H9 (cell line): ENCODE results near the gene SDHAF2. TPM values are rescaled to one million over a fixed set of nuclear protein-coding genes. Genes with fewer than 3 reads are reported as not detected.
"Not testable (repeated sequence)": the region's sequence is repeated elsewhere in the genome, so short reads cannot be mapped to it uniquely, and the experiment has no call there.

ENCODE experiments used
- DNase-seq: peaks from one replicate; pipeline ENCODE4 v3.0.0-alpha.2; 2017
- H2AFZ ChIP-seq: one replicate; pipeline ENCODE4 v1.6.1; 2013; ENCODE audit warnings: mild to moderate bottlenecking, low read length, control low read depth, moderate library complexity
- H2AK5ac ChIP-seq: 2 replicates; pipeline ENCODE4 v1.6.1; 2013; ENCODE audit warnings: low read length, control low read depth, mixed read lengths; ENCODE audit not compliant: insufficient read length
- H2BK120ac ChIP-seq: one replicate; pipeline ENCODE4 v1.6.1; 2013; ENCODE audit warnings: low read depth, mild to moderate bottlenecking, low read length, control low read depth, inconsistent platforms; ENCODE audit not compliant: poor library complexity, severe bottlenecking
- H2BK12ac ChIP-seq: 2 replicates; pipeline ENCODE4 v1.6.1; 2013; ENCODE audit warnings: low read length, control low read depth, mixed read lengths, low read depth; ENCODE audit not compliant: insufficient read length
- H2BK15ac ChIP-seq: 2 replicates; pipeline ENCODE4 v1.6.1; 2013; ENCODE audit warnings: low read depth, low read length, control low read depth
- H2BK20ac ChIP-seq: one replicate; pipeline ENCODE4 v1.6.1; 2013; ENCODE audit warnings: low read depth, mild to moderate bottlenecking, low read length, control low read depth, inconsistent platforms; ENCODE audit not compliant: poor library complexity, severe bottlenecking
- H2BK5ac ChIP-seq: 2 replicates; pipeline ENCODE4 v1.6.1; 2013; ENCODE audit warnings: low read length, control low read depth, mixed read lengths; ENCODE audit not compliant: insufficient read length
- H3K14ac ChIP-seq: 2 replicates; pipeline ENCODE4 v1.6.1; 2013; ENCODE audit warnings: low read length, control low read depth; ENCODE audit not compliant: insufficient read depth
- H3K18ac ChIP-seq: 2 replicates; pipeline ENCODE4 v1.6.1; 2013; ENCODE audit warnings: low read depth, mild to moderate bottlenecking, mixed read lengths, low read length, control low read depth; ENCODE audit not compliant: insufficient read length
- H3K23ac ChIP-seq: 2 replicates; pipeline ENCODE4 v1.6.1; 2013; ENCODE audit warnings: low read length, control low read depth, mixed read lengths, low read depth; ENCODE audit not compliant: insufficient read length
- H3K23me2 ChIP-seq: 2 replicates; pipeline ENCODE4 v1.6.1; 2013; ENCODE audit warnings: low read depth, mild to moderate bottlenecking, mixed read lengths, low read length, control low read depth; ENCODE audit not compliant: insufficient read length, poor library complexity, severe bottlenecking
- H3K27ac ChIP-seq: 2 replicates; pipeline ENCODE4 v1.5.1; 2013; ENCODE audit warnings: low read length, control low read depth, mixed read lengths, low read depth; ENCODE audit not compliant: insufficient read length
- H3K27me3 ChIP-seq: 2 replicates; pipeline ENCODE4 v1.6.1; 2013; ENCODE audit warnings: low read length, control low read depth, inconsistent platforms; ENCODE audit not compliant: insufficient read depth
- H3K4ac ChIP-seq: 2 replicates; pipeline ENCODE4 v1.6.1; 2013; ENCODE audit warnings: low read depth, mild to moderate bottlenecking, control low read depth, inconsistent platforms, low read length, moderate library complexity
- H3K4me1 ChIP-seq: 2 replicates; pipeline ENCODE4 v1.6.1; 2013; ENCODE audit warnings: low read length, control low read depth, inconsistent platforms; ENCODE audit not compliant: insufficient read depth
- H3K4me2 ChIP-seq: 2 replicates; pipeline ENCODE4 v1.6.1; 2013; ENCODE audit warnings: low read length, control low read depth, mixed read lengths; ENCODE audit not compliant: insufficient read length, insufficient read depth
- H3K56ac ChIP-seq: 2 replicates; pipeline ENCODE4 v1.6.1; 2013; ENCODE audit warnings: low read depth, mild to moderate bottlenecking, mixed read lengths, low read length, control low read depth; ENCODE audit not compliant: insufficient read length
- H3K79me1 ChIP-seq: 2 replicates; pipeline ENCODE4 v1.6.1; 2013; ENCODE audit warnings: low read depth, mild to moderate bottlenecking, moderate library complexity, low read length, control low read depth, inconsistent platforms; ENCODE audit not compliant: insufficient read depth, poor library complexity, severe bottlenecking
- H3K79me2 ChIP-seq: 2 replicates; pipeline ENCODE4 v1.6.1; 2013; ENCODE audit warnings: low read length, control low read depth, inconsistent platforms; ENCODE audit not compliant: insufficient read depth
- H3K9ac ChIP-seq: 2 replicates; pipeline ENCODE4 v1.6.1; 2013; ENCODE audit warnings: low read length, control low read depth, mixed read lengths; ENCODE audit not compliant: insufficient read length; ENCODE audit errors: extremely low read depth
- H3K9me3 ChIP-seq: one replicate; pipeline ENCODE4 v1.6.1; 2013; ENCODE audit warnings: low read depth, low read length, inconsistent platforms; ENCODE audit not compliant: control insufficient read depth
- H3T11ph ChIP-seq: one replicate; pipeline ENCODE4 v1.6.1; 2013; ENCODE audit warnings: mild to moderate bottlenecking, low read length, control low read depth, inconsistent platforms
- H4K20me1 ChIP-seq: one replicate; pipeline ENCODE4 v1.6.1; 2013; ENCODE audit not compliant: control insufficient read depth, insufficient read length, insufficient read depth
- H4K5ac ChIP-seq: 2 replicates; pipeline ENCODE4 v1.6.1; 2013; ENCODE audit warnings: low read depth, mild to moderate bottlenecking, mixed read lengths, low read length, control low read depth; ENCODE audit not compliant: insufficient read length
- H4K8ac ChIP-seq: replicated peaks from 2 replicates; pipeline ENCODE4 v1.6.1; 2013; ENCODE audit warnings: low read length, control low read depth, mixed read lengths, low read depth; ENCODE audit not compliant: insufficient read length
- H4K91ac ChIP-seq: 2 replicates; pipeline ENCODE4 v1.6.1; 2013; ENCODE audit warnings: low read depth, mild to moderate bottlenecking, moderate library complexity, mixed read lengths, low read length, control low read depth; ENCODE audit not compliant: insufficient read length
- H3K27ac Mint-ChIP-seq, 3 experiments: 2 replicates in 2 of 3; 3 replicates in 1 of 3; pipeline ENCODE4 v1.8.0; 2020 to 2021; ENCODE audit warnings: mixed read lengths in 3 of 3, mild to moderate bottlenecking in 1 of 3, moderate library complexity in 1 of 3
- H3K27me3 Mint-ChIP-seq: 2 replicates; pipeline ENCODE4 v1.8.0; 2021; ENCODE audit warnings: low read depth, mild to moderate bottlenecking, moderate library complexity, mixed read lengths
- H3K36me3 Mint-ChIP-seq, 3 experiments: 2 replicates in 2 of 3; 3 replicates in 1 of 3; pipeline ENCODE4 v1.8.0; 2020 to 2021; ENCODE audit warnings: low read depth in 3 of 3, mixed read lengths in 3 of 3; ENCODE audit not compliant: insufficient read depth in 1 of 3
- H3K4me1 Mint-ChIP-seq, 2 experiments: 2 replicates each; pipeline ENCODE4 v1.8.0; 2020; ENCODE audit warnings: mixed read lengths in 2 of 2
- H3K4me3 Mint-ChIP-seq, 2 experiments: 2 replicates in 1 of 2; 3 replicates in 1 of 2; pipeline ENCODE4 v1.8.0; 2020 to 2021; ENCODE audit warnings: mild to moderate bottlenecking in 2 of 2, mixed read lengths in 2 of 2, moderate library complexity in 1 of 2
- H3K9me3 Mint-ChIP-seq, 2 experiments: 2 replicates in 1 of 2; 3 replicates in 1 of 2; pipeline ENCODE4 v1.8.0; 2020; ENCODE audit warnings: mild to moderate bottlenecking in 2 of 2, mixed read lengths in 2 of 2, moderate library complexity in 1 of 2
- CTCF ChIP-seq: fragments of 200-600 bp; sonication (generic); conservative IDR thresholded peaks from 3 replicates; pipeline ENCODE4 v1.8.0; 2021; ENCODE audit warnings: antibody characterized with exemption, mild to moderate bottlenecking
- WGBS: extraction: QIAGEN DNeasy Blood & Tissue Kit; methylation state at CpG from one replicate; pipeline ENCODE4 v1.1.7; 2013; ENCODE audit warnings: missing lambda C conversion rate, low lambda C conversion rate, mixed read lengths; ENCODE audit not compliant: insufficient read length; ENCODE audit errors: extremely low coverage; 5-methylcytosine and 5-hydroxymethylcytosine counted together
- total RNA-seq: library from RNA; stranded (reverse); gene quantifications from 2 replicates; pipeline ENCODE4 v1.2.1, GENCODE V29; 2021

The SDHAF2 gene
- total RNA-seq, 1 experiment from 2014 or later = 41.8 TPM

- no peak overlapping the region for H3K23ac ChIP-seq
- TF ChIP-seq CTCF = peak; percentile 57
- no peak overlapping the region for H2BK20ac ChIP-seq
- peaks cover 9% of the 10 kb centered on the region for H3K79me1 ChIP-seq
- H3K4me2 ChIP-seq = peak overlapping the region; percentile 69
- peak overlapping the region; percentile 87 for H3K9ac ChIP-seq
- peak overlapping the region; percentile 82 for H2BK120ac ChIP-seq
- peak overlapping the region; percentile 58 for H4K91ac ChIP-seq
- peak overlapping the region; percentile 96 for H3K14ac ChIP-seq
- no CpG with 5 or more reads among the region's 37 CpGs for WGBS
- H3K27ac Mint-ChIP-seq = peak overlapping the region; percentile 97 to 99 (median 98); a peak in 6 of 7 replicates
- H3K4me1 ChIP-seq = no peaks in the 10 kb centered on the region
- H3K36me3 Mint-ChIP-seq = peaks cover 35 to 51% (median 45%) of the 10 kb centered on the region in 3 experiments; a peak in 6 of 7 replicates
- peak; percentile 78 for DNase-seq
- H3K27ac ChIP-seq = no peak overlapping the region
- H2AK5ac ChIP-seq = no peak overlapping the region
- no peaks in the 10 kb centered on the region; a peak in 1 of 5 replicates for H3K9me3 Mint-ChIP-seq
- H3K18ac ChIP-seq = peak overlapping the region; percentile 95
- no peak overlapping the region for H2AFZ ChIP-seq
- peaks cover 30% of the 10 kb centered on the region for H3K79me2 ChIP-seq
- H4K8ac ChIP-seq = no peak overlapping the region
- no peak overlapping the region for H3T11ph ChIP-seq
- H3K23me2 ChIP-seq = peaks cover 3% of the 10 kb centered on the region
- H2BK15ac ChIP-seq = no peak overlapping the region
- no peak overlapping the region for H4K5ac ChIP-seq
- H3K4me1 Mint-ChIP-seq = peaks cover 11 to 16% of the 10 kb centered on the region in 2 experiments
- no peak overlapping the region for H3K56ac ChIP-seq
- H2BK12ac ChIP-seq = no peak overlapping the region
- peak overlapping the region; percentile 95 to 97 for H3K4me3 Mint-ChIP-seq
- H3K9me3 ChIP-seq = no peaks in the 10 kb centered on the region
- H2BK5ac ChIP-seq = no peak overlapping the region
- H3K4ac ChIP-seq = peak overlapping the region; percentile 72; the same call in 1 of the 2 replicates
- H3K27me3 ChIP-seq = no peaks in the 10 kb centered on the region; the same call in 1 of the 2 replicates
- no peaks in the 10 kb centered on the region for H4K20me1 ChIP-seq
- no peaks in the 10 kb centered on the region for H3K27me3 Mint-ChIP-seq
Measured at GRCh38 chr11:61429346-61429690, 606 bp upstream of the SDHAF2 start.

GRCh38 chr11:61430839-61431238, 915 bp downstream of the SDHAF2 start:
- H3K18ac ChIP-seq, H2BK20ac ChIP-seq, H2AFZ ChIP-seq, H2BK15ac ChIP-seq, H3K56ac ChIP-seq, H2BK12ac ChIP-seq, H3K23me2 ChIP-seq, H3K9me3 Mint-ChIP-seq, H3K27ac ChIP-seq, H3K27me3 ChIP-seq, DNase-seq, H2BK5ac ChIP-seq, H3K4me1 ChIP-seq, H3K79me1 ChIP-seq, H3K14ac ChIP-seq, H3K9me3 ChIP-seq, H4K5ac ChIP-seq, H3T11ph ChIP-seq, H3K27me3 Mint-ChIP-seq, H4K20me1 ChIP-seq, H3K23ac ChIP-seq, H3K4ac ChIP-seq, H4K8ac ChIP-seq, H2BK120ac ChIP-seq, H4K91ac ChIP-seq, H2AK5ac ChIP-seq: not testable (repeated sequence)
- Histone ChIP-seq H3K9ac (peak overlapping the region; percentile 98), H3K4me2 (peak overlapping the region; percentile 84), H3K79me2 (peaks cover 28% of the 10 kb centered on the region)
- Mint-ChIP-seq H3K4me3 (peak overlapping the region; percentile 95 to 97), H3K4me1 (peaks cover 15 to 23% of the 10 kb centered on the region in 2 experiments), H3K36me3 (peaks cover 26 to 38% (median 38%) of the 10 kb centered on the region in 3 experiments; a peak in 6 of 7 replicates), H3K27ac (peak overlapping the region in 2 of 3 experiments; percentile 99; a peak in 5 of 7 replicates)
- WGBS = no CpG with 5 or more reads among the region's 10 CpGs
